Retinal pigment epithelial cell (primary cell): ENCODE results near the gene ANKS1A.

Experiments used
- DNase-seq: peaks from one replicate; pipeline ENCODE4 v3.0.0-alpha.2; 2010; ENCODE audit warnings: low read depth
- H3K4me3 ChIP-seq: 2 replicates; pipeline ENCODE4 v1.5.1; 2011; ENCODE audit warnings: mild to moderate bottlenecking, low read length, control low read depth, moderate library complexity
- TF ChIP-seq, protein P1 (sequence below): conservative IDR thresholded peaks from 2 replicates; pipeline ENCODE4 v1.5.1; 2011; ENCODE audit warnings: low read depth, low read length, control low read depth, inconsistent platforms

ANKS1A gene

DNA sequence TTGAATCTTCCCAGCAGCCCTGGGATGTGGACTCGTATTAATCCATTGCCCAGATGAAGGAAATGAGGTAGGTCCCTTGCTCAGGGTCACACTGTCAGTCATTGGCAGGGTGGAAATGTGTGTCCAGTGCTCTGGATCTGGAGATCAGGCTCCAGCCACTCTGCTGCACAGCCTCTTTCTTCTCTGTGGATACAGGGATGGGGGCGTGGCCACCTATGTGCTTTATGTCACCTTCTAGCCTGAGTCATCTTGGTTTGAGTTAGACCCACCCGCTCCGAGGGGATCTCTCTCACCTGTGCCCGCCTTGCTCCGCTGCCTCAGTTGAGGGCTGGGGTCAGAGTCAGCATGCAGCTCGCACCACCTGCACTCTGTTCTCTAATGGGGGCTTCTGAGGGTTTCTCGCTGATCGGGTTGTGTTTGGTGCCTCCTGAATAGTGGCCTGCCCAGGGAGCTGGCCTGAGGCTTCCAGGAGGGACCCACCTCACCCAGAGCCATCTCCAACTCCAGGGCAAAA lies 172.1 kb downstream of the ANKS1A start:
- DNase-seq: no peak
- H3K4me3 ChIP-seq: no peak overlapping the region
- TF ChIP-seq, protein P1, sequence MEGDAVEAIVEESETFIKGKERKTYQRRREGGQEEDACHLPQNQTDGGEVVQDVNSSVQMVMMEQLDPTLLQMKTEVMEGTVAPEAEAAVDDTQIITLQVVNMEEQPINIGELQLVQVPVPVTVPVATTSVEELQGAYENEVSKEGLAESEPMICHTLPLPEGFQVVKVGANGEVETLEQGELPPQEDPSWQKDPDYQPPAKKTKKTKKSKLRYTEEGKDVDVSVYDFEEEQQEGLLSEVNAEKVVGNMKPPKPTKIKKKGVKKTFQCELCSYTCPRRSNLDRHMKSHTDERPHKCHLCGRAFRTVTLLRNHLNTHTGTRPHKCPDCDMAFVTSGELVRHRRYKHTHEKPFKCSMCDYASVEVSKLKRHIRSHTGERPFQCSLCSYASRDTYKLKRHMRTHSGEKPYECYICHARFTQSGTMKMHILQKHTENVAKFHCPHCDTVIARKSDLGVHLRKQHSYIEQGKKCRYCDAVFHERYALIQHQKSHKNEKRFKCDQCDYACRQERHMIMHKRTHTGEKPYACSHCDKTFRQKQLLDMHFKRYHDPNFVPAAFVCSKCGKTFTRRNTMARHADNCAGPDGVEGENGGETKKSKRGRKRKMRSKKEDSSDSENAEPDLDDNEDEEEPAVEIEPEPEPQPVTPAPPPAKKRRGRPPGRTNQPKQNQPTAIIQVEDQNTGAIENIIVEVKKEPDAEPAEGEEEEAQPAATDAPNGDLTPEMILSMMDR: no peak

DNA sequence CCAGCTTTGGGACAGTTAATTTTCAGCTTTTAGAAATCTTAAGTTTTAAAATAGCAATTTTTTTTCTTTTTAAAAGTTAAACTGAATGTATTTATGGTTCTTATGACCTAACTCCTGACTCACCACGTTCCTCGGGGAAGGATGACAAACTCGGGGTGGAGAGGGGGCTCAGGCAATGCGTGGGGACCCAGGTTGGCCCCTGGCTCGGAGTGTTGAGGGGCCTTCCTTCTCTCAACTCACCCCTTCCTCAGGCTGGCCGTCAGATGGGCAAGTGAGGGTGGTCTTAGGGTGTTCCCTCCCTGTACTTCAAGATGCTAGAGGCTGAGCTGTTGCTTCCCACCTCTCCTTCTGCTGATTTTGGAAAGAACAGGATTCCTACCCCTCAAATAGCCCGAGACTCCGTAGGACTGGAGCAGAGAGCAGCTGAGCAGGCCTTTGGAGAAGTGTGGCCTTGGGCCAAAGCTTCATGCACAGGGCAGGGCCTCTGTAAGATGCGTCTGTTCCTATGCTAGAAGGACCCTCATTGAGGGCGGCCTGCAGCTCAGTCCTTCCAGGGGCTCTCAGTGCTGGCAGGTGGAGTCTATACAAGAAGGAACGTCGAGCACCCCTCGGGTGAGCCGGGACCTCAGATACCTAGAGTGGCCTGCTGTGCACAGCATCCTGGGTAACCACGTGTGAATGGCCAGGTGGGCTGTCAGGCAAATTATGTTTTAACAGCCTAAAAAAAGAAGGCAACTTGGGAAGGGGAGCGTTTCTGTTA lies 172.8 kb downstream of the ANKS1A start:
- DNase-seq: no peak
- TF ChIP-seq, protein P1: no peak
- no peak overlapping the region for H3K4me3 ChIP-seq

- TF ChIP-seq, protein P1: no peak
- H3K4me3 ChIP-seq: no peak overlapping the region
Measured at GRCh38 chr6:35062676-35063574, 173.9 kb downstream of the ANKS1A start.

DNA sequence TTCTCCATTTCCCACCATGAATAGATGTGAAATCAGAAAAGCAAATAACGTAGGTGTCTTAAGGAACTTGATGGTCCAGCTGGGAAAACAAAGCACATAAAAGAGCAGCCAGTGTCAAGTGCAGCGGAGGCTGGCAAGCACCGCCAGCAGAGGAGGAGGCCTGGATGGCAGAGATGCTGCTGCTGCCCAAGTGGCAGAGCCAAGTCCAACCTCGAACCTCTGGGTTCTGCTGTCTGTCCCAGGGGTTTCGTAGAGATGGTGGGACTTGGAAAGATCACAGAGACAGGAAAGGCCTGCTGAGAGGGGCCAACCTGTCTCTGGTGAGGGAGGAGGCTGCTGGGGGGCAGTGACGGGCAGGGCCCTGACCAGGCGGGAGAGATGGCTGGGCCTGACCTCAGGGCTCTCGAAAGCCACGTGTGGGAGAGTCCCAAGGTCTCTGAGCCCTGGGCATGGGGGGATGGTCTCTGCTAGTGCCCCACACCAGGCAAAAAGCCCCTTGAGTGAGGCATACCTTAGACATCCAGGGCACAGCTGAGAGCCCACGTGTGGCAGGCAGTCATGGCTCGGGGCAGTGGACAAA lies 174.7 kb downstream of the ANKS1A start:
- H3K4me3 ChIP-seq: no peak overlapping the region
- TF ChIP-seq, protein P1: no peak
- no peak for DNase-seq

More at GRCh38 chr6:35062676-35063574, 173.9 kb downstream of the ANKS1A start:
- no peak for DNase-seq

DNA sequence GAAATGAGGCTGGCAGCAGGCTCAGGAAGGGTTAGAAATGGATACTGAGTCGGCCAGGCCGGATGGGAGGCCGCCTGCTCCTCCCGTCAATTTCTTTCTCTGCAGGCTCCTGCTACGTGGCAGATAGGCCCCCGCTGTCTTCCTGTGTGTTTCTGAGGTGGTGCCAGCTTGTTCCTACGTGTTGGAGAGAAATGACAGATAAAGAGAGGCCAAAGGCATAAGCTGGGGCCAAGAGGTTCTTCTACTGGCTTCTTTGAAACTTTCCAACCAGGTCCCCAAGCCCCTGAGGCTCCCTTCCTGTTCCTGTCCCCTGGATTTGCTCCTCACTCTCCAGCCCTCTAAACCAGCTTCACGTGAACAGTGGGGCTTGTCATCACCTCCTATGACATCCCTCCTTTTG lies 175.2 kb downstream of the ANKS1A start:
- TF ChIP-seq, protein P1: no peak
- no peak overlapping the region for H3K4me3 ChIP-seq
- DNase-seq: no peak

DNA sequence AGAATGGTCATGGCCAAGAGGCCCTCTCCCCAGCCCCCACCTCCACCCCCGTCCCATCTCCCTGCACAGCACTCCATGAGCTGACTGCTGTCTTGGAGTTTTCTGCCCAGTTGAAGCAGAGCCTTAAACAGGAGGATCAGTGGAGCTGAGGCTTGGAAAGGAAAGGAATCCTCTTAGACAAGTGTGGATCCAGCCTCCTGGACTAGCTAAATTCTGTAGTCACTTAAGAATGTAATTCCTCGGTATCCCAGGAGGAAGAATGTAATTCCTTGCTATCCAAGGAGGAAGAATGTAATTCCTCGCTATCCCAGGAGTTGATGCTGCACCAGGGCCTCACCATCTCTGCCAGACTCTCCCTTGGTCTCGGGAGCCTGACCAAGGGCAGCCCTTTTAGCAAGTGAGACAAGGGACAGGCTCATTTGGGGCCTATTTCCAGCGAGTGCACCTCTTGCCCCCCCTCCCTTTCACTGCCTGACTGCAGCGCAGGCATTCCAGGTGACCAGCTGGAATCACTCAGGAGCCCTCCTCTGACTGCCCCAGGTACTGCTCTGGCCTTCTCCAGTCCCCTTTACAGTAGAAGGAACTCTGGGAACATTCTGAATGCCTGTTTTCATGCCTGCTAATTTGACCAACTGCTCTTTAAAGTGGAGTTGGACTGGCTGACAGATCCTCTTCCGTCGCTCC lies 175.8 kb downstream of the ANKS1A start:
- TF ChIP-seq, protein P1: no peak
- no peak for DNase-seq

More for the DNA sequence above, 175.8 kb downstream of the ANKS1A start:
- no peak overlapping the region for H3K4me3 ChIP-seq
